SIG-M5 treated with dmso at 0.1 percent for 504 hours (cell line): ENCODE data around the gene S100G.
"Not testable (repeated sequence)": the region's sequence is repeated elsewhere in the genome, so short reads cannot be mapped to it uniquely, and the experiment has no call there.

Source experiments
- DNase-seq: peaks from one replicate; lab custom pipeline; 2025; ENCODE audit not compliant: unreplicated experiment; lab: John Stamatoyannopoulos, UW

The S100G gene

DNA sequence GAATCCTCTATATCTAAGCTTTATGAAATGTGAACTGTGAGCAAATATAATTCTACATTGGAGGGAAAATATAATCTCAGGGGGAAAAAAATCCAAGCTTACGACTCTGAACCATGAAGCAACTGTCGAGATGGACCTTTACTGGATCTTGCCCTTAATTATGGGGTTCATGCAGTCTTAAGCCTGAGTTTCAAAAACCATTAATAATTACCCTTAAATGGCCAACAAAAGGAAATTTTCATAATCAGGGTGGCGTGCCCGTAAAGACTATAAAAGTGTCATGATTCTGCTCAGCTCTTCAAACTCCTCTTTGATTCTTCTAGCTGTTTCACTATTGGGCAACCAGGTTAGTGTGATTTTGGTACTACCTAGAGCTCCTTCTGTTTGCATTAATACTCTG lies at the start of gene S100G:
TSS of gene S100G (plus strand) at position 301 of the 400 bp plus-strand sequence. CDS start 849 bp downstream, outside the sequence.
- DNase-seq = no peak

DNA sequence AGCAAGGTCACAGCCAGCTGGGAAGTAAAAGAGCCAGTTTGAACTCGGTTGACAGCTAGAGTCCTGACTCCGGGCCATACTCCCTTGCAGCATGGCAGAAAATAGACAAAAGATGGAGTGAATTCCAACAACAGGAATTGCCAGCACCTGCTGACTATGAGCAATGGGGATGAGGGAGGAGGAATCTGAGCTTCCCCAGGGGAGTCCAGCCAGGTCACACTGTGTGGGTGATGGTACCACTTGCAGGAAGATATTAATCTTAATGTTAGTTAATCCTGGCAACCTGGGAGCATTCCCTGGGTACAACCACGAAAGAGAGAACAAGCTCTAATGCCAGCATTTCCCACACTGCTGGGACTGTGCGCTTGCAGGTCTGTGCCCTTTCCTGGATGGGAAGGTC lies 48.1 kb upstream of the S100G start:
- no peak for DNase-seq

DNA sequence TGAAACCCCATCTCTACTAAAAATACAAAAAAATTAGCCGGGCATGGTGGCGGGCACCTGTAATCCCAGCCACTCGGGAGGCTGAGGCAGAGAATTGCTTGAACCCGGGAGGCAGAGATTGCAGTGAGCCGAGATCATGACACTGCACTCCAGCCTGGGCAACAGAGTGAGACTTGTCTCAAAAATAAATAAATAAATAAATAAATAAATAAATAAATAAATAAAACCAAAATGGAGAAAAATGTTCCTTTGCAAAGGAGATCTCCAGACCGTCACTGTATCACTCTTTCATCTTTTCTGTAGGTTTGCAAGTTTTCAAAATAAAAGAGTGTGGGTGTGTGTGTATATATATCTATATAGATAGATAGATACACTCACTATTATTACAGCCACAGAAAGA lies 46.7 kb upstream of the S100G start:
- DNase-seq = not testable (repeated sequence)

DNA sequence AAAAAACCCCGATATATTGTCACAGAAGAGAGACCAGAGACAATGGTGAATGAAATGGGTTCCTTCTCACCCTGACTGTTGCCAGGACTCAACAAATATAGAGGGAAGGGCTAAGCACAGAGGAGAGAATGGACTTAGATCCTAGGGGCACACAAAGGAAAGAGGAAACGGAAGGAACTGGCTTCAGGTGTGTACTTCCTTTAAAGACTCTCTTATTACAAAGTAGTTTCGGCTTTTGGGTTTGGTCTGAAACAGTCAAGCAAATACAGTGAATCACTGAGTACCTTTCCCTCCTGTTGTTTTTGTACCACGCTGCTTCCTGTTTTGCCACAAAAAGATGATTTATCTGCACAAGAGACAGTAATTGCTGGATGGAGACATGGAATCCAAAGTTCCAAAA lies 46.1 kb upstream of the S100G start:
- no peak for DNase-seq

- no peak for DNase-seq
Measured at GRCh38 chrX:16604337-16604736, 45.6 kb upstream of the S100G start.

DNA sequence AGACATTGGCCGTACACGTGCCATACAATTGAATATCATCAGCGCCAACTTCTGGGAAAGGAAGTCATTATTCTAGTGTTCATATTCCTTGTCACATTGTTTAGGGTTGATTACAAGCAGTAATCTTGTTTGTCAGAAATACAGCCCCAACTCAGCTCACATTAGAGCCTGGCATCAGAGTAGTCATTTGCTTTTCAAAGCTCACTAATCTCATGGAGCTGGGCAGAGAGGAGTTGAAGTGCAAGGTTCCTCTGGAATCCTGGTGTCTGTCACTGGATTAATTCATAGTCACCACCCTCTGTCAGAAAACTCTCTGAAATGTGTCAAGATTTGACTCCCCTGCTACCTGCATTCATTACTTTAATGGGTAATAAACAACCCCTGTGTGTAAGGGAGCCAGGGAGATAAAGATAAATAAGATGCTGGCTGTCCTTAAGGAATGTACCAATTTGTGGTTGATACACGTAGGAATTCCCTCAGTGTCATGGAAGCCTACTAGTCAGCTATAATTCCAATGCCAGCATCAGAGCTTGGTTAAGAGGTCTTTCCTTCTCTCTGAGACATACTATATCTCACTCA lies 43.7 kb upstream of the S100G start:
- DNase-seq = no peak

GRCh38 chrX:16610121-16610621 lies 39.8 kb upstream of the S100G start:
- no peak for DNase-seq

- DNase-seq = not testable (repeated sequence)
Measured at GRCh38 chrX:16610654-16611053, 39.3 kb upstream of the S100G start.

DNA sequence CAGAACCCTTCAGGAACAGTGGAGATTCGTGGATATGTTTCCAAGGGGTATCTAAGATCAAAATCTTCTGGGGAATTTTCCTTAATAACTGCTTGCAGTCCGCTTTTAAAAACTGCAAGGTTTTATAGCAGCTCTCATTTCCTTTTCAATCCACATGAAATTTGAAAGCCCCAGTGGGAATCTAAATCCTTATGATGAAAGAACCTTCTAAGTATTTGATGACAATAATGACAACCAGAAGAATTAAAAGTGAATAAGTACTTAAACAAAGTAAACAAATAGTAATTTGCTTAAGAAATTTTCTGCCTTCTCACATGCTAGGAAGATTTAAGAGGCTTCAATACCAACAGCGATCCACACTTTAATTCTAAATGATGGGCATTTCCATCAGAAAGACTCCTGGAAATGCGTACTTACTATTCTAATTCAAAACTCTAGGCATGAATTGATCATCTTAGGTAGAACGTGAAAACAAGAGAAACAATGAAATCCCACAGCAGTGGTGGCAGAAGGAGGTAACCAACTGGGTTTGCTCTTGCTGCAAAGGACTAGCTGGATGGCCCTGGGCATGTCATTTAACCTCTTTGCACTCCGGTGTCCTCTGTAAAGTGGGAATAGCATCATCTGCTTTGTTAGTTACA lies 37.6 kb upstream of the S100G start:
- no peak for DNase-seq

DNA sequence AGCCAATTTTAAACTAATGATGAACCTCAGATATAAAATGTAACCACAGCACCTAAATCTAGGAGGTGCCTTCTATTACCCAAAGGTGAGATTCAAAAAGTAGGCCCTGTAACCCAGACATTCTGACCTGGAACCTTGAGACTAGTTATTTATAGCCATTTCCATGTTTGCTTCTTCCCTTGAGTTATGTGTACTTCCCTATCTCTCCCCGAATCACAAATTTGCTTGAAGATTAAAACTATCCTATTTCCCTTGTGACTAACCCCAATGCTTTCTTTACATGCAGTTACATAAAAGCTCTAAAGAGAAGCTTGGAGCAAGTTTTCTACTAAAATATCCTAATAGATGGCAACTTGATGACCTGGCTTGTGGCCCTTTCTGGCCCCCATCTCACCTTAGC lies 32.6 kb upstream of the S100G start:
- no peak for DNase-seq

DNA sequence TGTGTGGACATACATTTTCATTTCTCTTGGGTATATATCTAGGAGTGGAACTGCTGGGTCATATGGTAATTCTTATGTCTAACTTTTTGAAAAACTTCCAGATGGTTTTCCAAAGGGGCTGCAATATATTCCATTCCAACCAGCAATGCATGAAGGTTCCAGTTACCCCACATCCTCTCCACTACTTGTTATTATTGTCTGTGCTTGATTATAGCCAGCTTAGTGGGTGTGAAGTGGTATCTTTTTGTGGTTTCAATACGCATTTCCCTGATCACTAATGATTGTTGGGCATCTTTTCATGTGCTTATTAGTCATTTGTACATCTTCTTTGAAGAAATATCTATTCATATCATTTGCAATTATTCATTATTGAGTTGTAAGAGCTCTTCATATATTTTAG lies 31.5 kb upstream of the S100G start:
- no peak for DNase-seq

GRCh38 chrX:16619024-16619423 lies 30.9 kb upstream of the S100G start:
- no peak for DNase-seq

GRCh38 chrX:16628511-16628910 lies 21.4 kb upstream of the S100G start:
- DNase-seq = not testable (repeated sequence)

DNA sequence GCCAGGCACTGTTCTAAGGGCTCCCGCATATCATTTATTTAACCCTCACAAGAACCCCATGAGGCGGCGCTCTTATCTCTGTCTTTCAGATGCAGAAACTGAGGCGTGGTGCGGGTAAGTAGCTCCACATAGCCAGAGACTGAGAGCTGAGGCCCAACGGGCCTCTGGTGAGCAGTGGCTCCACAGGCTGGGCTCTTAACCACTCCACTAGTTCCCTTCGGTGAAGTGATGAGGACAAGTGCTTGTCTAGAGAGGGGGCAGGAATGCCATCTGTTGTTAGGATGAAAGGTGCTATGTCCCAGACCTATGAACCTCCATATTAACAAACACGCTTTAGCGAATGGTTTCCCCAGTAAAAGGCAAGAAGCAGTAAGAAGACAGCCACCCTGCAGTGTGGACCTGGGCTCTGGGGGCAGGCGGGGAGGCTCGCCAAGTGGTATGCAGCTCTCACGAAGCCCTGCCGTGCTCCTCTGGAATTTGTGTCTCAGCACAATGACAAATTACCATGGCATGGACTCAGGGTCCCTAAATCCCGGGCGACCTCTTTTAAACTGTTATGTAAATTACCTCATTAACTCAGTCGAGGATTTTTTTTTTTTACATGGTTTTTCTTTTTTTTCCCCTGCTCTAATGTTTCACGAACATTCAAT lies 20.9 kb upstream of the S100G start:
- DNase-seq = no peak

- no peak for DNase-seq
Measured at GRCh38 chrX:16629909-16630308, 20.0 kb upstream of the S100G start.

DNA sequence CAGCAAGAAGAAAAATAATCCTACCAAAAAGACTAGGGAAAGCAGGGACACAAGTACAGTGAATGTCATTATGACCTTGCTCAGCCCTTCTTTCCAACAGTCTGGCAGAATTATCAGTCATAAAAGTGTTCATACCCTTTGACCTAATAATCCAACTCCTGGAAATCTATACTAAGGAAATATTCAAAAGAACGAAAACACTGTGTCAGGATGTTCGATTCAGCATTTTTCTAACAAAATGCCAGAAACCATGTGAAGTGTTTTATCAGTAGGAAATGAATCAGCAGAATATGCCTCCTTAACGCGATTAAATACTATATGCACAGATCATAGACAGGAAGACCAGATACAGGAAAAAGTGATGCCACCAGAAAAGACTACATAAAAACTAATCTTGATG lies 16.2 kb upstream of the S100G start:
- DNase-seq = no peak

GRCh38 chrX:16635040-16635439 lies 14.9 kb upstream of the S100G start:
- no peak for DNase-seq

DNA sequence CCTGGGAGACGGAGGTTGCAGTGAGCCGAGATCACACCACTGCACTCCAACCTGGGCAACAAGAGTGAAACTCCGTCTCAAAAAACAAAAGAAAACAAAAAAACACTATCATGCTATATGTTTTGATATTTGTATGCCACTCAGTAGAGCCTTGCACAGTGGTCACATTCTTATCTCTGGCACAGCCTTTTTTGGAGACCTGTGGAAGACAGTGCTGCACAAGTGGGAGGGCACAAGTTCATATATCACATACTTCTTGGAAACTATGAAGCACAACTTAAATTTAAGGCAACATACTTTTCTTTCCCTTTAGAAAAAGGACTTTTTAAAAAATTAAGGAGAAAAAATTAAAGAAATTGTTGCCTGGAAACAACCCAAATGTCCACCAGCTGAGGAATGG lies 14.4 kb upstream of the S100G start:
- DNase-seq = no peak

- no peak for DNase-seq
Measured at GRCh38 chrX:16638533-16638932, 11.4 kb upstream of the S100G start.

GRCh38 chrX:16639966-16640365 lies 10.0 kb upstream of the S100G start:
- no peak for DNase-seq

DNA sequence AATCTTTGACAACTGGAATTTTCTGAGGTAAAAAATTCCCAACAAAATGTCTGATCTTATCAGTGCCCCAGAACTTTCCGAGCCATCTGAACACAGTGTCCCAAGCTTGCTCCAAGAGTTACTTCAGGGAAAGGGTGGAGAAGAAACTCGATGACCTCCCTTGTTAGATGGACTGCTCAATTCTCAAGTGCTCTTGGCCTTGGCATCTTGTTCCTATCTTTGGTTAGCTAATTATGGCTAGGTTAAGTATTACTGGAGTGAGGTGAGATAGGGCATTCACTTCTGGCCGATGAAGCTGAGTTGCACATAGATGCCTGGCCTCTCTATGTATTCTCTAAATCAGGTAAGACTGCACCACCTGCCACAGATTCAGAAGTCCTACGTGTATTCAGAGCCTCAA lies 9.1 kb upstream of the S100G start:
- DNase-seq = no peak

- no peak for DNase-seq
Measured at GRCh38 chrX:16643176-16643575, 6.8 kb upstream of the S100G start.
